GM19397 (cell line): ENCODE measurements around the gene PDCD1LG2.
"Not testable (repeated sequence)": the region's sequence is repeated elsewhere in the genome, so short reads cannot be mapped to it uniquely, and the experiment has no call there.

Experiments
- ATAC-seq: cut with Tn5 transposase; IDR thresholded peaks from one replicate; pipeline ENCODE4 v1.9.1; 2021; ENCODE audit warnings: mild to moderate bottlenecking, moderate library complexity; ENCODE audit not compliant: unreplicated experiment

The PDCD1LG2 gene

DNA sequence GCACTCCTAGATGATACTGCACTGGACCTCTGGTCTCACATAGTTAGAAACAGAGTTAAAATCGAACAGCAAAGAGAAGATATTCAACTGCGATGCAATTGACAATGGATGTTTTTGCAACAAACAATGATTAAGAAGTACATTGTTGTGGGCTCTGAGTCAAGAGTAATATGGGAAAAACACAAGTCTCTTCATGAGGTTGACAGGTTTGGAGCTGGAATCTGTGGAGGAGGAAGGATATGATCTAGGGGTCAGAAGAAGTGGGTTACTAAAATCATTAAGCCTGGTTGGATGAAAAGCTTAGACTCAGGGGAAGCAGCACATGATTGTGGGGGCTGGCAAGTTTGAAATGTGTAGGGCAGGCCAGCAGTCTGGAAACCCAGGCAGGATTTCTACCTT lies 53.1 kb downstream of the PDCD1LG2 start:
- no peak for ATAC-seq

DNA sequence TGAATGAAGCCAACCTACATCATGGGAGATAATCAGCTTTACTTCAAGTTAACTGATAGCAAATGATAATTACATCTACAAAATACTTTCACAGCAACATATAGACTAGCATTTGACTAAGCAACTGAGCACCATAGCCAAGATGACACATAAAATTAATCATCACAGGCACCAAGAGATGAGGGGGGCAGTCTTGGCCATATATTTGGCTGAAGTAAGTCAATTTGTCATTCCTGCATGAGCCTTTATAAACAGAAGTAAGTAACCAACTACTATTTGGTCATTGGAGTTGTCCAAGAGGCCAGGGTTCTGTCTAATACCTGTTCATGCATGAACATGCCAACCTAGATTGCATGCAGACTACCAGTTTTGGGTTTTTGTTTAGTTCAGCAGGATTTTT lies 53.6 kb downstream of the PDCD1LG2 start:
- ATAC-seq: no peak

DNA sequence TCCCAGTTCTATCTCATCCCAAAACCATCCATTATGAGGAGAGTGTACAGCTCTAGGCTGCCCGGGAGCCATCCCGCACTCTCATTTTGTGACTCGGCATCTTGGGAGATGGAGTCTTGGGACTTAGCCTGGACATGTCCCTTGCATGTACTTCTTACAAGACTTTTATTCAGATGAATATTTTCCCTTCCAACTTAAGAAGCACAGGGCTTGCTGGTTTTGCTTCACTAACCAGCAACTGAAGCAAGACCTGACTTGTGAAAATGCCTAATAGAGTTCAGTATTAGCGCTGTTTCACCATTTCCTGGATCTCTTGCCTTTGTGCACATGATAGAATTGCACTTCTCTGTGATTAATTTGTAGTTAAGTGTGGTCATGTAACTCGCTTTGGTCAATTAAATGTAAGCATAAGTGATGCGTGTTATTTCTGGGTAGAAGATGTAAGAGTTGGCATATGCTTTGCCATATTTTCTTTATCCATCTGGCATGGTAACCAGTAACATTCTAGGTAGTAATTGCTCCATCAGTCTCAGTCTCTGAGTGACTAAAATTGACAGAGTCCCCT lies 55.8 kb downstream of the PDCD1LG2 start:
- peak; percentile 68 for ATAC-seq

DNA sequence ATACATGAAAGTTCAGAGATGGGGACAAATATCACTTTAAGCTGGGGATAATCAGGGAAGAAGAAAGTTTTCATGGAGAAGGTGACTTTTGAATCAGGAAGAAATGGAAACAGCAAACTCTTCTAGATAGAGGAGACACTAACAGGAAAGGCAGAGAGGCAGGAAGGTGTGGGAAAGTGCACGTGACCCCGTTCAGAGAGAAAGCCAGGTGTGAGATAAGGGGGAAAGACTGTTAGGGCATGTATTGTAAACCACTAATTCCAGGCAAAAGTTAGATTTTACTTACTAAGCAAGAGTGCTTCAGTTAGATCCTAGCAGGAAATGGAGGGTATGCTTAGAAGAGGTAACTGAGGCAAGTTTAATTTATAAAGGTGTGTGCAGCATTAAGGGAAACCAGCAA lies 58.5 kb downstream of the PDCD1LG2 start:
- ATAC-seq: no peak

DNA sequence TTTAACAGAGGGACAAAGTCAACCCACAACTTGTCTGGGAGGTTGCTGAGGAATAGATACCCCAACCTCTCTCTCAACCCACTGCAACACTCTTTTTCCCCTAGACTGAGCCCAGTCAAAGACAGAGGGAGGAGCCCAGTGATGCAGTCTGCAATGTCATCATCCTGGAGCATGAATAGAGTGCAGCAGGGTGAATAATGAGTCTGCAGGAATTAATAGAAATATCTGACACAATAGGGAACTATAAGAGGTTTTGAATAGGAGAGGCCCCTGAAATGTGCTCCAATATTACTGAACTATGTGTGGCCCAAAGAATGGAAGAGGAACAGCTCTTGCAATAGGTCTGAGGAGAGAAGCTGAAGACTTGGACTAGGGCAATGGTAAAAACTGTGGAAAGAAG lies 59.1 kb downstream of the PDCD1LG2 start:
- ATAC-seq: no peak

DNA sequence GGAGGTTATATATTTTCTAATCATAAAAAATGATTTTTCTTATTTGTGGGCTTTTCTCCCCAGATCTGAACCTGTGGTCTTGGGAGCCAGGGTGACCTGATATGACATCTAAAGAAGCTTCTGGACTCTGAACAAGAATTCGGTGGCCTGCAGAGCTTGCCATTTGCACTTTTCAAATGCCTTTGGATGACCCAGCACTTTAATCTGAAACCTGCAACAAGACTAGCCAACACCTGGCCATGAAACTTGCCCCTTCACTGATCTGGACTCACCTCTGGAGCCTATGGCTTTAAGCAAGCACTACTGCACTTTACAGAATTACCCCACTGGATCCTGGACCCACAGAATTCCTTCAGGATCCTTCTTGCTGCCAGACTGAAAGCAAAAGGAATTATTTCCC lies 59.6 kb downstream of the PDCD1LG2 start:
- no peak for ATAC-seq

DNA sequence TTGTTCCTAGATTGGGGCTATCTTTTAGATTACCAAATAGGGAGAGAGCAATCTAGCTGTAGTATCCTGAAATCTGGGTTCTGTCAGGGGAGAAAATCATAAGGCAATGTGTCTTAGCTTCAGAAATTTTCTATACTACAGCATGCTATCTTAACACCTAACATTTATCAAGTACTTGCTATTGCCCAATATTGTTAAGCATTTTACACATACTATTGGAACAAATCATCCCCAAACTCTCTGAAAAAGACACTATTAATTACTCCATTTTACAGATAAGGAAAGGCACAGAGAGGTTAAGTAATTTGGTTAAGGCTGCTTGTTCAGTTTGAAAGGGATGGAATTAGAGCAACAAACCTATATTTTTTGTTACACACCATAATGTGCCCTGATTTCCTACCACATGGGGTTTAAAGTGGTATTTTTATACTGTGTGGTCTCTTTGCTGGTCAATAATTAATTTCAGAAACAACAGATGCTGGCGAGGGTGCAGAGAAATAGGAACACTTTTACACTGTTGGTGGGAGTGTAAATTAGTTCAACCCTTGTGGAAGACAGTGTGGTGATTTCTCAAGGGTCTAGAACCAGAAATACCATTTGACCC lies 61.4 kb downstream of the PDCD1LG2 start:
- ATAC-seq: no peak

DNA sequence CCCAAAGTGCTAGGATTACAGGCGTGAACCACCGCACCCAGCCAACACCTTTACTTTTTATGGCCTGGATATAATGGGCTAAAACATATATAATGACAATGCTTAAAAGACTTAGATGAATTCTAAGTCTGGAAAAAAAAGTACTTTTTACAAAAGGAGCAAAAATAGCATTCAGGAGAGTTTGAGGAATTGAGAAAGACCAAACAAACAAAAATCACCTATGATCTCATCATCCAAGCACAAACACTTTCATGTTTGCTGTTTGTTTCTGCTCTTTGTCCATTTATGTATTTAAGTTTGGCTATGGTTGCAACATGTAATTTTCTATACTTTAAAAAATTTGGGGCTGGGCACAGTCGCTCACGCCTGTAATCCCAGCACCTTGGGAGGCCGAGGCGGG lies 63.8 kb downstream of the PDCD1LG2 start:
- no peak for ATAC-seq

DNA sequence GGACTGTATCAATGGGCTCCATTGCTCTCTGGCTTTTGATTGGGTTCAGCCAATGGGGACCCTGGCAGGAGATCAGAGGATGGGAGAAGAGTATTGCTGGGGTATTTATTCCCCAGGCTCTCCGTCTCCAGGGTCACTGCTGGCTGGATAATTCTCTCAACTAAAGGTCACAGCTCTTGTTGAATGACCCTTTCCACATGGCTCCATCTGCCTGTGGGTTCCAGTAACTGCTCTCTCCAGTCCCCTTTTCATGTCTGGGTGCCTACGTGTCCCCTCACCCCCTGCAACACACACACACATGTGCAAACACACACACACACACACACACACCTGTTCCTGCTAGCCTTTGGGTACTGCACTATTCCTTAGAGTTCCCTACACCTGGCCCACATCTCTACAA lies 64.7 kb downstream of the PDCD1LG2 start:
- no peak for ATAC-seq

DNA sequence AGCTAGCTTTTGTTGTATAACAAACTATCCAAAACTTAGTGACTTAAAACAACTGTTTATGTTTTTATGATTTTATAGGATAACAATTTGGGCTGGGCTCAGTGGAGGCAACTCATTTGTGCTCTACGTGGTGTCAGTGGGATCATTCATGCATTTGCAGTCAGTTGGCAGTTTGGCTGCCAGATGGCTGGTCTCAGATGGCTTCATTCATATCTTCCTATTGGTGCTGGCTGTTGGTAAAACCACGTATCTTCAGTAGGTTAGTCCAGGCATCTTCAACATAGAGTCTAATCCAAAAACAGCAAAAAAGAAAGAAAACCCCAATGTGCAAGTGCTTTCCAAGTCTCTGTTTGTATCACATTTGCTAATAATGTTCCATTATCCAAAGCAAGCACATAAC lies 66.9 kb downstream of the PDCD1LG2 start:
- no peak for ATAC-seq

DNA sequence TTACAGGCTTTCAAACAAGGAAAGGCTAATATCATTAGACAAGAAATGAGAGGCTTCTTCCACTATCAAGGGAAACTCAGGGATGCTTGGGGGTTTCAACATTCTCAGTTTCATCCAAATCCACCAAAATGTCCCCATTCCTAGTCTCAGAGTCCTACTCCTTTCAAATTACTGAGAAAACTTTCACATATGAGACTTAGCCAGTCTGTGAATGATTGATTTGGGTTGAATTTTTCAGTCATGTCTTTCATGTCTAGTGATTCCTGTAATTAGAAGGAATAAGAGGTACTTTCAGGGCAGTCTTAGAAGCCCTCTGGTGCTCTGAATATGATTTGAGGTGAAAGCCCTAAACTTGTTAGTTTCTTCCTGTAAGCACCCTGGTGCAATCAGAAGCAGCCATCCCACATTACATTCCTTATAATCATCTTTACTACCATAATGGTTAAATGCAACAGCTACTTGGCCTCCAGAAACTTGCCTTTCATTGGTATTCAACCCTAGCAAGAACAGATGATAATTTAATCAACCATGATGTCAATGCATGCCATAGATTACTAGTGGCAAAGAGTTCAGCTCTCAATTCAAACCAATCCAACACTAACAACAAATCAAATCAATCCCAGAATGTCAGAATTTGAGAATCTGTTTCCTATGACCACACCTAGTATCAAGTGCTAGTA lies 67.8 kb downstream of the PDCD1LG2 start:
- no peak for ATAC-seq

DNA sequence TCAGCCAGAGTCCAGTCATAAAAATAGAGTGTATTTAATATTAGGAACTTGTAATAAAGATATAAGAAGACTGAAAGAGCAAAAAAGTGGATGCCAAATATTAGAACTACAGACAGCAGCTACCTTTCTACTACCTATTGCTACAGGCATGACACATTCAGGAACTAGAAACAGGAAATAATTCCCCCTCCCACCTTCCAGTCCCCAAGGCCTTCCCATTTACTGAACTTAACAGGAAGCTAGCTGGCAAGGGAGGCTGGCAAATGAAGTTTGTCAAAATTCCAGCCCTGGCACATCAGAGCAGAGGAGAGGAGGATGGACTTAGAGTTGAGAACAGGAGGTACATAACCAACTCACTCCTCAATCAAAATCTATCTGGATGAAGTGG lies 68.4 kb downstream of the PDCD1LG2 start:
- ATAC-seq: no peak

DNA sequence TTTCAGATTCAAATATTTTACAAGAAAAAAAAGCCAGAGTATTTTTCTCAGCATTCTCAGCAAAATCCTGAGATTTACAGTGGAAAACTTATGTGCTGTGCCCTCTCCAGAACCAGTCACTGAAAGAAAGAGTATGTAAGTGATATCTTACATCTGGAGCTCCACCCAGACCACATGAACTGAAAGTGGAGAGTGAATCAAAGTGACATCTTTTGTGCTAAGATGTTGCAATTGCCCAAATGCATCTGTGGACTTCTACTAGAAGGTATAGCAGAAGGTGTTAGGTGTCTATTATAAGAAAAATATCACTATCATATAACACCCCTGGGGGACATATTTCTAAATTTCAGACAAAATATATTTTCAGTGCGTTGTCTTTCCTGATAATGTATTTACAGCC lies 69.5 kb downstream of the PDCD1LG2 start:
- ATAC-seq: no peak

DNA sequence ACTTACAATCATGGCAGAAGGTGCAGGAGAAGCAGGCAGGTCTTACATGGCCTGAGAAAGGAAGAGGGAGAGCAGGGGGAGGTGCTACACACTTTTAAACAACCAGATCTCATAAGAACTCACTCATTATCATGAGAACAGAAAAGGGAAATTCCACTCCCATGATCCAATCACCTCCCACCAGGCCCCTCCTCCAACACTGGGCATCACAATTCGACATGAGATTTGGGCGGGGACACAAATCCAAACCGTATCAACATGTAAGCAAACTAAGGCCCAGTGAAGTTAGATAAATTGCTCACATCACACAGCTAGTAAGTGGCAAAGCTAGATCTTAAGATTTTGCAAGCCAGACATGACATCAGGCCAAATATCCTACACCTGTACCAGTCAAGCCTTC lies 70.3 kb downstream of the PDCD1LG2 start:
- no peak for ATAC-seq

DNA sequence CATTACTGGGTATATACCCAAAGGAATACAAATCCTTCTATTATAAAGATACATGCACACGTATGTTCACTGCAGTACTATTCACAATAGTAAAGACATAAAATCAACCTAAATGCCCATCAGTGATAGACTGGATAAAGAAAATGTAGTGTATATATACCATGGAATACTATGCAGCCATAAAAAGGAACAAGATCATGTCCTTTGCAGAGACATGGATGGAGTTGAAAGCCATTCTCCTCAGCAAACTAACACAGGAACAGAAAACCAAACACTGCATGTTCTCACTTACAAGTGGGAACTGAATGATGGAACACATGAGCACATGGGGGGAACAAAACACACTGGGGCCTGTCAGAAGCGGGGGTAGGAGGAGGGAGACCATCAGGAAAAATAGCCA lies 71.4 kb downstream of the PDCD1LG2 start:
- not testable (repeated sequence) for ATAC-seq

DNA sequence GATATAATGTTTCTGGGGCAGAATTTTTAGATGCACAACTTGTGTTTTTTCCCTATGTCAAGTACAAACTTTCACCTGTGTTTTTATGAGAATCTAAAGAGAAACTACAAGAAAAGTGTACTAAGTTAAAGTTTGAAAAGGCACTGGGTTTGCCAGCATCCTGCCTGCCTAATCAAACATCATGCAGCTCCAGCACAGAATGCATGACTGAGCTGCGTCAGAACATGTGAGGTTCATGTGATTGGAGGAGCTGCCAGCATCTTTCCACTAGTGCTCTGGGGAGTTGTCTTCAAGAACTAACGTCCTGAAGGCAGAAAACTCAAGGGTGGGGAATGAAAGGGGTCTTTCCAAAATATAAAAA lies 72.5 kb downstream of the PDCD1LG2 start:
- peak; percentile 55 for ATAC-seq

DNA sequence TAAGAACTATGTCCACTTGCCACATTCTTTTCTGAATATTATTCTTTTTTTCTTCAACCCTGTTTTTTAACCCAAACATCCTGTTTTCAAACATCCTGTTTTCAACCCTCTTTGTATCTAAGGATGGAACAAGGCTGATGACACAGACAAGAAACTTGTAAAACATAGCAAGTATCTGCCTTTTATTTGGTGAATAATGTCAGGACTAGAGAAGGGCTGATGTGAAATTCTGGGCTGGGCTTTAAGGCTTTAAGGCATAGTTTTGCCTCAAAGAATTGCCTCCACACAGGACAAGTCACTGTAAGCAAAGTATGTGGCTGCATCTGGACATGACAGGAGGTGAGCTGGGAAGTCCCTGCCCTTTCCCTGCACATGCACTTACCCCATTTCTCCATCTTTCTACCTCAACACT lies 76.1 kb downstream of the PDCD1LG2 start:
- no peak for ATAC-seq

DNA sequence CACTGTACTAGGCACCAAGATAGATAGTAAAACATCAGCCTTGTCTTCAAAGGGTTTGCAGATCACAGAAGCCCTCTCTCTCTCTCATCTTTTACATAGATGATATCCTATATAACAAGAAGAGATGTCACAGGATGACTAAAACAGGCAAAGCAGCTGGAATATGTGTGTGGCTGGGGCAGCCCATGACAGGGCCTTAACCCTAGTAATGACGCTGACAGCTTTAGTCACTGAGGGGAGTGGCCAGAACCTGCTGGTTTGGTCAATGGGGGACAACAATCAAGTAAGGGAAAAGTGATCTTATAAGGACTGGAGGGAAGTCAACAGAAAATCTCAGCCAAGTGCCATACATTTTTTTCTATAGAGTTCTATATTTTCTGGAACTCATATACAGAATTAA lies 76.7 kb downstream of the PDCD1LG2 start:
- no peak for ATAC-seq

DNA sequence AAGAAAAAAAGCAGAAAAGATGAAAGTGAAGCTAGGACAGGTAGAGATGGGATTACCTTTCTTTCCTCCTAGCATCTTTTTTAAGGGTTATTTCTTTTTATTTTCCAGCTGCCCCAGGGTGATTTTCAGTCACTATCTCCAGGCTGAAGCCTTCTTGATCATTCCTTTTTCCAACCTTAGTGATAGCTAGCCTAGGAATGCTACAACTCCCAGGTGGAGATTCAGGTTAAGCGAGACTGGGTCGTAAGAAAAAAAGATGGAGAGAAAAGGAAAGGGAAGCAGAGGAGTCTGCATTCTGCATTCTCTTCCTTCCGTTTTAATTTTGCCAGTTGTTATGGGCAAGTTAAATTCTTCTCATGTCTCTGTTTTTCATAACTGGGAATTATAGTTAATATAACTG lies 81.9 kb downstream of the PDCD1LG2 start:
- ATAC-seq: no peak

DNA sequence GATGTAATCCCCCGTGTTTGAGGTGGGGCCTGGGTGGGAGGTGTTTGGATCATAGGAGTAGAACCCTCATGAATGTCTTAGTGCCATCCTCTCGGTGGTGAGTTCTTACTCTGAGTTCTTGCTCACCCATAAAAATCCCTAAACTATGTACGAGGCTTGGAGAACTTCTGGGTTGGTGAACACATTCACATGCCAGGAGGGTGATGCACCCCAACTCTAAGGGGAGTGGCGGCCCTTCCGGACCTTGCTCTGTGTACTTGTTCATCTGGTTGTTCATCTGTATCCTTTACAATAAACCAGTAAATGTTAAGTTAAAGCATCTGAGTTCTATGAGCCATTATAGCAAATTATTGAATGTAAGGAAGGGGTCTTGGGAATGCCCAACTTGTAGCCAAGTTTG lies 82.6 kb downstream of the PDCD1LG2 start:
- ATAC-seq: no peak

DNA sequence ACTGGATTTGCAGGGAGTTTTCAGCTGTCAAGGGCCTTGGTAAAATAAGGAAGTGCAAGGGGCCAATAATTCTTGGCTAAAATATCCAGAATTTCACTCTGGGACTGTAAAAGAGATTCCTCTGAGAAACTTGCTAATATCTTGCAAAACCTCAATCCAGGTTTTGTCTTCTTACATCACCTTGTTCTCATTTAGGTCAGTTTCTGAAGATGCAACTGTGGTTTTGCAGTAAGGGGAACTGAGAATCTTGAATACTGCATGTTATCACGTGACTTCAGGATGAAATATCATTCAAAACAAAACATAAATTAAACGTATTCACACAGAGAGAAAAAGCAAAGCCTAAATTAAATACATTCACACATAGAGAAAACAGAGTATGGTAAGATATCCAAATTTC lies 83.6 kb downstream of the PDCD1LG2 start:
- ATAC-seq: peak; percentile 55

DNA sequence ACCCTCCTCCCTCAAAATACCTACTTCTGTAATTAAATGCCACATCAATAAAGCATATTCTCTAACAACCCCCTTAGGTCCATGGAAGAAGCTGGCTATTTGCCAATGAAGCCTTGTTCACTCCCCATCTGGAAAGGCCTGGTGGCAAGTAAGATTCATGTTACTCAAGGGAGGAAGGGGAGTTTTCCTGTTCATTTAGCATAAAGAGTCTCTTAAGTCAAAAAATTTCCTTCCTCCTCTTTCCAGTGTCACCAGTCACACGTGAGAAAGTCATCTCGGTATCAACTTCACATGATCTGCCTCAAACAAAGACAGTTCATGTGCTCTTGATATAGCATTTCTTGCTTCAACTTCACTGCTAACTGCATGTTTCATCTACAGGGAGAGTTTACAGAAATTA lies 85.8 kb downstream of the PDCD1LG2 start:
- ATAC-seq: no peak
